AG09319 (cell line): ENCODE results near the gene TBX15.

Source experiments
- DNase-seq: peaks from one replicate; pipeline ENCODE4 v3.0.0-alpha.2; 2010; ENCODE audit warnings: low read depth; ENCODE audit errors: extremely low read depth
- CTCF ChIP-seq: IDR thresholded peaks from 2 replicates; pipeline ENCODE4 v1.5.1; 2011; ENCODE audit warnings: low read depth, mild to moderate bottlenecking, inconsistent platforms, low read length, moderate library complexity

Gene TBX15

GRCh38 chr1:118993700-118994026 is 5.5 kb upstream of the TBX15 start:
- no peak for TF ChIP-seq CTCF
- DNase-seq = no peak

- TF ChIP-seq CTCF = no peak
- no peak for DNase-seq
These were observed 4.9 kb upstream of the TBX15 start for GRCh38 chr1:118992868-118993699.

- no peak for DNase-seq
- TF ChIP-seq CTCF = no peak
These were observed 4.2 kb upstream of the TBX15 start for GRCh38 chr1:118992237-118992825.

- DNase-seq = no peak
- no peak for TF ChIP-seq CTCF
These were observed 3.3 kb upstream of the TBX15 start for GRCh38 chr1:118991448-118991847.

GRCh38 chr1:118990513-118991152 is 2.5 kb upstream of the TBX15 start:
- no peak for TF ChIP-seq CTCF
- no peak for DNase-seq

- no peak for TF ChIP-seq CTCF
- DNase-seq = no peak
These were observed 1.8 kb upstream of the TBX15 start for GRCh38 chr1:118989878-118990378.
